Tibial artery (tissue), 4 donors: ENCODE measurements around the gene DRC1.

Experiments
- DNase-seq, 2 donors: peaks; one replicate each; pipeline ENCODE4 v3.0.0-alpha.2; 2019
- H3K27ac ChIP-seq, 2 donors: fragments of 200-600 bp; sonication (generic) in 1 of 2; 1 replicate in 1 of 2; 2 replicates in 1 of 2; pipeline ENCODE4 v1.5.1; 2018 to 2019; ENCODE audit warnings: mild to moderate bottlenecking in 1 of 2
- H3K27me3 ChIP-seq, 2 donors: fragments of 200-600 bp; sonication (generic) in 1 of 2; one replicate each; pipeline versions ENCODE4 v1.5.1 to v1.6.0; 2016 to 2019
- H3K36me3 ChIP-seq, 3 donors: fragments of 200-600 bp; sonication (generic) in 2 of 3; one replicate each; pipeline ENCODE4 v1.5.1; 2016 to 2019; ENCODE audit warnings: mild to moderate bottlenecking in 2 of 3
- H3K4me1 ChIP-seq, 4 donors: fragments of 200-600 bp; sonication (generic) in 2 of 4; 1 replicate in 3 of 4; 2 replicates in 1 of 4; pipeline ENCODE4 v1.5.1; 2016 to 2019
- H3K4me3 ChIP-seq, 2 donors: fragments of 200-600 bp; sonication (generic) in 1 of 2; 1 replicate in 1 of 2; 2 replicates in 1 of 2; pipeline ENCODE4 v1.5.1; 2018 to 2019; ENCODE audit warnings: mild to moderate bottlenecking in 2 of 2
- H3K9me3 ChIP-seq, 3 donors: fragments of 200-600 bp; sonication (generic) in 1 of 3; one replicate each; pipeline ENCODE4 v1.5.1; 2016 to 2019
- intact Hi-C: fragments of 100-400 bp; cut with DNase I; formaldehyde crosslinking; loops from one replicate; pipeline ENCODE4 v1.15.0; 2023; ENCODE audit warnings: low total_unique reads
- TF ChIP-seq, protein P1 (sequence below), 2 experiments: fragments of 200-600 bp in 1 of 2; fragments of 450-650 bp in 1 of 2; IDR thresholded peaks; one replicate each; pipeline ENCODE4 v1.5.1; 2017 to 2019; ENCODE audit warnings: antibody characterized with exemption in 2 of 2, mild to moderate bottlenecking in 1 of 2, moderate library complexity in 1 of 2

The DRC1 gene

GRCh38 chr2:26495705-26496297 lies 94.1 kb downstream of the DRC1 start:
- Histone ChIP-seq H3K27ac (no peak overlapping the region), H3K9me3 (no peaks in the 10 kb centered on the region), H3K4me1 (no peaks in the 10 kb centered on the region), H3K27me3 (peaks cover 0 to 10% of the 10 kb centered on the region in 2 donors), H3K4me3 (no peak overlapping the region), H3K36me3 (no peaks in the 10 kb centered on the region)
- no peak for DNase-seq
- TF ChIP-seq, protein P1, sequence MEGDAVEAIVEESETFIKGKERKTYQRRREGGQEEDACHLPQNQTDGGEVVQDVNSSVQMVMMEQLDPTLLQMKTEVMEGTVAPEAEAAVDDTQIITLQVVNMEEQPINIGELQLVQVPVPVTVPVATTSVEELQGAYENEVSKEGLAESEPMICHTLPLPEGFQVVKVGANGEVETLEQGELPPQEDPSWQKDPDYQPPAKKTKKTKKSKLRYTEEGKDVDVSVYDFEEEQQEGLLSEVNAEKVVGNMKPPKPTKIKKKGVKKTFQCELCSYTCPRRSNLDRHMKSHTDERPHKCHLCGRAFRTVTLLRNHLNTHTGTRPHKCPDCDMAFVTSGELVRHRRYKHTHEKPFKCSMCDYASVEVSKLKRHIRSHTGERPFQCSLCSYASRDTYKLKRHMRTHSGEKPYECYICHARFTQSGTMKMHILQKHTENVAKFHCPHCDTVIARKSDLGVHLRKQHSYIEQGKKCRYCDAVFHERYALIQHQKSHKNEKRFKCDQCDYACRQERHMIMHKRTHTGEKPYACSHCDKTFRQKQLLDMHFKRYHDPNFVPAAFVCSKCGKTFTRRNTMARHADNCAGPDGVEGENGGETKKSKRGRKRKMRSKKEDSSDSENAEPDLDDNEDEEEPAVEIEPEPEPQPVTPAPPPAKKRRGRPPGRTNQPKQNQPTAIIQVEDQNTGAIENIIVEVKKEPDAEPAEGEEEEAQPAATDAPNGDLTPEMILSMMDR (IDR thresholded peaks at IDR 0.05): no peak
- intact Hi-C loops: no loop called here

- TF ChIP-seq, protein P1 (IDR thresholded peaks at IDR 0.05): no peak
- Histone ChIP-seq H3K4me3 (no peak overlapping the region), H3K36me3 (no peaks in the 10 kb centered on the region), H3K9me3 (no peaks in the 10 kb centered on the region), H3K4me1 (peaks cover 0 to 11% (median 9%) of the 10 kb centered on the region in 4 donors), H3K27ac (no peak overlapping the region), H3K27me3 (peaks cover 0 to 31% of the 10 kb centered on the region in 2 donors)
- no peak for DNase-seq
- intact Hi-C loops: no loop called here
These were observed 98.7 kb downstream of the DRC1 start for GRCh38 chr2:26500406-26500805.

GRCh38 chr2:26503231-26503880 lies 101.6 kb downstream of the DRC1 start:
- peaks cover 0 to 29% of the 10 kb centered on the region in 2 donors for H3K27me3 ChIP-seq
- no peak overlapping the region for H3K27ac ChIP-seq
- peak overlapping the region; percentile 20 to 49 for H3K4me3 ChIP-seq
- TF ChIP-seq, protein P1 (IDR thresholded peaks at IDR 0.05): peak; percentile 53 to 70
- no peaks in the 10 kb centered on the region for H3K36me3 ChIP-seq
- DNase-seq: peak; percentile 38 to 72
- intact Hi-C loops: no loop called here
- H3K4me1 ChIP-seq: peaks cover 0 to 11% (median 9%) of the 10 kb centered on the region in 4 donors
- no peaks in the 10 kb centered on the region for H3K9me3 ChIP-seq

DNA sequence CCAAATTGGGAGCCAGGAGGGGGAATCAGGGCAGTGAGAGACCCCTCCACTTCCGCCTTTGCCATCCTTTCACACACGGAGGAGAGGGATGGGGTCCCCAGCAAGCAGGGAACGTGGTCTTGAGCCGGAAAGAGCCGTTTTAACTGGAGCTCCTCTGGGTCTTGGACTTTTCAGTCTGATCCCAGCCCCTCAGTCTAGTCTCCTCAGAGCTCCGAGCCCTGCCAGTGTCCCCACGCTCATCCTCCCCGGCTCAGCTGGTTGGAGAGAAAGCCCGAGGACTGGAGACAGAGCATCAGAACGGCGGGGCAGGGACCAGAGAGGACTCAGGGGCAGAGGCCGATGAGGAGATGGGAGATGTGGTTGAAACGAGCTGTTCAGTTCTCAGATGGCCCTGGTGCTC lies 102.3 kb downstream of the DRC1 start:
- H3K27ac ChIP-seq: no peak overlapping the region
- H3K27me3 ChIP-seq: peaks cover 0 to 26% of the 10 kb centered on the region in 2 donors
- H3K9me3 ChIP-seq: no peaks in the 10 kb centered on the region
- TF ChIP-seq, protein P1 (IDR thresholded peaks at IDR 0.05): no peak
- peak overlapping the region in 1 of 2 donors; percentile 49 for H3K4me3 ChIP-seq
- intact Hi-C loops: no loop called here
- DNase-seq: no peak
- H3K36me3 ChIP-seq: no peaks in the 10 kb centered on the region
- H3K4me1 ChIP-seq: peaks cover 0 to 11% (median 9%) of the 10 kb centered on the region in 4 donors

DNA sequence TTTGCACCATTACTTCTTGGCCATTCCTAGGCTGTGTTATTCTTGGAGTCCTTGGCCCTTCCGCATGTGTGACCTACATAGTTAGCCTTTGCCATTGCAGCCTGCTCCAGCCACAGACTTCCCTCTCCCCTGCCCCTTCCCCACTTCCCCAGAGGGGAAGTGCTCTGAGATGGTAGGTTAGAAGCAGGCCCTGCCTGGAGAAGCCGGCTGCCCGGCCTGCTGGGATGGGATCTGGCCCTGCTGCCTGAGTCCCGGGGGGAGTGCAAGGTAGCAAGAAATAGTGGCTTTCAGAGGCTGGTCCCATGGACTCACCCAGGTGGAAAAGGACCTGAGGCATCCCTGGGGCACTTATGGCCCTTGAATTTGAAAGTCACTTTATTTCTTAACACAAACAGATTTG lies 104.6 kb downstream of the DRC1 start:
- Histone ChIP-seq H3K27ac (no peak overlapping the region), H3K4me3 (no peak overlapping the region), H3K9me3 (no peaks in the 10 kb centered on the region), H3K27me3 (peaks cover 0 to 29% of the 10 kb centered on the region in 2 donors), H3K36me3 (no peaks in the 10 kb centered on the region), H3K4me1 (peaks cover 0 to 11% (median 9%) of the 10 kb centered on the region in 4 donors)
- intact Hi-C loops: no loop called here
- TF ChIP-seq, protein P1 (IDR thresholded peaks at IDR 0.05): no peak
- DNase-seq: no peak
